Measurements from ENCODE around the gene ZER1.
"Not testable (repeated sequence)": the region's sequence is repeated elsewhere in the genome, so short reads cannot be mapped to it uniquely, and the experiment has no call there.

Gene ZER1

DNA sequence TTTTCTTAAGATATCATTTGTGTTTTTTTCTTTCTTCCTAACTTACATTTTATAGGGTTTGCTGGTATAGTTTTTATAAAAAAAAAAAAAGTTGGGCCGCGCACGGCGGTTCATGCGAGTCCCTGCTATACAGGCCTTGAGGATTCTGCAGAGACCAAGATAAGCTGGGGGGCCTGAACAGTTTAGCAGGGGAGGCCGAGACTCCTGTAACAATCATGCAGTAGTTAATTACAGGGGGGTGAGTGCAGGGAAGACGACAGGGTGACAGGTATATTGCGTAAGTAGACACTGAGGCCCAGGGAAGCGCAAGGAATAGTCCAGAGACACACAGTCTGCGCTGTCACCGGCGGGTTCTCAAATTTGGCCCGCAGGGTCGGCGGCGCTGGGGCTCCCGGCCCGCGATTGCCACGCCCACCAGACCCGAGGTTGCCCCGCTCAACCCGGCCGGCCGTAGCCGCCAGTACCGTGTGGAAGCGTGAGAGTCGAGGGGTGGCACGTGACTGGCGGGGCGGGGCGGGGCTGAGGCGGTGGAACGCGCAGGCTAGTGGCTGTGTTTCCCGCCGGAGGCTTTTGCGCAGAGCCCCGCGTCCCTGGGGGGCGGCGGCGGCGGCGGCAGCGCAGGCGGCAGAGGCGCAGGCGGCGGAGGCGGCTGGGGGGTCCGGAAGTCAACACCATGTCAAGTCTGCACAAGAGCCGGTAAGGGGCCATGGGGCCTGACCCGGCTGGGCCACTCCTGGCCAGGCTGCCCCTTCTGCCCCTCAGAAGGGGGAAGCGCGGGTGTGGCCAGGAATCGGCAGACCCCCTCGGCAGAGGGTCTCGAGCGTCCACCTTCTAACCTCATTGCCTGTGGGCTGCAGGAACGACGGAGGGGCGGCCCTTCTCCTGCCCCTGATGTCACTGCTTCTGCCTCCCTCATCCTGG, 15.2 kb upstream of the ZER1 start, which contains the start of gene TBC1D13:
TBC1D13 (plus strand) TSS at position 573 of the 921 bp plus-strand sequence; CDS start at position 674, 101 bp downstream.
- DNase-seq, result peak; percentile 84

DNA sequence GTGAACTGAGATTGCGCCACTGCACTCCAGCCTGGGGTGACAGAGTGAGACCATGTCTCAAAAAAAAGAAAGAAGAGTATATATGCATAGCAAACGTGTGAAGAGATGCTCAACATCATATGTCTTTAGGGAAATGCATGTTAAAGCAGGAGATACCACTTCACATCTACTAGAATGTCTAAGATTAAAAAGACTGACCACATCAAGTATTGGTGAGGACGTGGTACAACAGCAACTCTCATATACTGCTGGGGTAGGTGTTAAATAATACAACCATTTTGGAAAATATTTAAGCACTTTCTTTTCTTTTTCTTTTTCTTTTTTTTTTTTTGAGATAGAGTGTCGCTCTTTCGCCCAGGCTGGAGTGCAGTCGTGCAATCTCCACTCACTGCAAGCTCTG, 13.7 kb upstream of the ZER1 start:
- DNase-seq, result no peak

DNA sequence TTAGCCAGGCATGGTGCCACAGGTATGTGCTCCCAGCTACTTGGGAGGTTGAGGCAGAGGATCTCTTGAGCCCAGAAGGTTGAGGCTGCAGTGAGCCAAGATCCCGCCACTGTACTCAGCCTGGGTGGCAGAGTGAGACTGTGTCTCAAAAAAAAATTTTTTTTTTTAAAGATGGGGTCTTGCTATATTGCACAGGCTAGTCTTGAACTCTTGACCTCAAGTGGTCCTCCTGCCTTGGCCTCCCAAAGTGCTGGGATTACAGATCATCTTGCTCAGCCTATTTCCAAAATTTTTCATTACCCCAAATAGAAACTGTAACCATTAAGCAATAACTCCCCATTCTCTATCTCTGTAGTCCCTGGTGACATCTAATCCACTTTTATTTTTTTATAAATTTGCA, 10.9 kb upstream of the ZER1 start:
- peak; percentile 15 for DNase-seq

DNA sequence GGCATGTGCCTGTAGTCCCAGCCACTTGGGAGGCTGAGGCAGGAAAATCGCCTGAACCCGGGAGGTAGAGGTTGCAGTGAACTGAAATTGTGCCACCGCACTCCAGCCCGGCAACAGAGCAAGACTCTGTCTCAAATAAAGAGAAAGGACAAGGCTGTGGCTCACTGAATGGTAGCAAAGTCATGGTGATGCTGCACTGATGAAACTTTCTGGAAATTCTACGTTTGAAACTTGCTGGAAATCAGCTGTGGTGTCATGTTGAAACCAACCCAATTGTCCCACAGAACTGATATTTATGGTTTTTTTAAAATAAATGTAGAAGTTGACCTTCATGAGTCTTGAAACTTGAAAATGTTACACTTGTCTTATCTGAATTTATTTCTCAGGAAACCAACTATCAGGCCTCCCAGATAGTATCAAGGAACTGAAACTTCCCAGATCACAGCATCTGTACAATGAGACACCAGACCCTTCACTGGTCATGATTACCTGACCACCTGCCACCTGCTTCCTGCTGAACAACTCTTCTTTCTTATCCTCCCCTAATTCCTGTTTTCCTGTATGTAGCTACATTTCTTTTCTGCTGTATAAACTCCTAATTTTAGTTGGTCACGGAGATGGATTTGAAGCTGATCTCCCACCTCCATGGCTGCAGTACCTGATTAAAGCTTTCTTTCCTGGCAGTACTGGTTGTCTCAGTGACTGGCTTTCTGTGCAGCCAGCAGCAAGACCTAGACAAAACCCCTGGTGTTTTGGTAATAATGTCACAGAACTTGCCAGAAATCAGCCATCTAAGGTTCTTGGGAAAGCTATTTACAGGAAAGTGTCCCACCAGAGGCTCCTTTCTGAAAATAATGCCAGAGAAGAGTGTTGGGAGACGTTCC, 9.7 kb upstream of the ZER1 start:
- DNase-seq, result peak; percentile 65

DNA sequence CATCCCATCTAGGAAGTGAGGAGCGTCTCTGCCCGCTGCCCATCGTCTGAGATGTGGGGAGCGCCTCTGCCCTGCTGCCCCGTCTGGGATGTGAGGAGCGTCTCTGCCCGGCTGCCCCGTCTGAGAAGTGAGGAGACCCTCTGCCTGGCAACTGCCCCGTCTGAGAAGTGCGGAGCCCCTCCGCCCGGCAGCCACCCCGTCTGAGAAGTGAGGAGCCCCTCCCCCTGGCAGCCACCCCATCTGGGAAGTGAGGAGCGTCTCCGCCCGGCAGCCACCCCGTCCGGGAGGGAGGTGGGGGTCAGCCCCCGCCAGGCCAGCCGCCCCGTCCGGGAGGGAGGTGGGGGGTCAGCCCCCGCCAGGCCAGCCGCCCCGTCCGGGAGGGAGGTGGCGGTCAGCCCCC, 8.4 kb upstream of the ZER1 start:
- DNase-seq, result not testable (repeated sequence)

DNA sequence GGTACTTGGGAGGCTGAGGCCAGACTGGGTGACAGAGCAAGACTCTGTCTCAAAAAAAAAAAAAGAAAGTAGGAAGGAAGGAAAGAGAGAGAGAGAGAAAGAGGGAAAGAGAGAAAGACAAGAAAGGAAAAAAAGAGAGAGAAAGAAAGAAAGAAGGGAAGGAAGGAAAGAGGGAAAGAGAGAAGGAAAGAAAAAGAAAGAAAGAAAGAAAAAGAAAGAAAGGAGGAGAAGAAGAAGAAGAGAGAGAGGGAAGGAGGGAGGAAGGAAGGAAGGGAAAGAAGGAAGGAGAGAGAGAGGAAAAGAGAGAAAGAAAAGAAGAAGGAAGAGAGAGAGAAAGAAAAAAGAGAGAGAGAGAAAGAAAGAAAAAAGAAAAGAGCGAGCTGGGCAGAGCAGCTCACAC, 3.1 kb upstream of the ZER1 start:
- no peak for DNase-seq

DNA sequence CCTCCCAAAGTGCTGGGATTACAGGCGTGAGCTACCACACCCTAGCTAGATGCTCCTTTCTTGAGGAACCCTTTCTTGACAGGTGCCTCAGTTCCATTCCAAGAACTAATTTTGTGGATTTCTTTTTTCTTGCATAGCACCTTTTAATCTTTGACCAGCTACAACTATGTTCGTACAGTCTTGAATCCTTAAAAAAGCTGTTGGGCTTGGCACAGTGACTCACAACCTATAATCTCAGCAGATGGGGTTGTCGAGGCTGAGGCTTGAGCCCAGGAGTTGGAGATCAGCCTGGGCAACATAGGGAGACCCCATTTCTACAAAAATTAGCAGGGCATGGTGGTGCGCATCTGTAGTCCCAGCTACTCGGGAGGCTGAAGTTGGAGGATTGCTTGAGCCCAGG, 1.3 kb upstream of the ZER1 start:
- no peak for DNase-seq

DNA sequence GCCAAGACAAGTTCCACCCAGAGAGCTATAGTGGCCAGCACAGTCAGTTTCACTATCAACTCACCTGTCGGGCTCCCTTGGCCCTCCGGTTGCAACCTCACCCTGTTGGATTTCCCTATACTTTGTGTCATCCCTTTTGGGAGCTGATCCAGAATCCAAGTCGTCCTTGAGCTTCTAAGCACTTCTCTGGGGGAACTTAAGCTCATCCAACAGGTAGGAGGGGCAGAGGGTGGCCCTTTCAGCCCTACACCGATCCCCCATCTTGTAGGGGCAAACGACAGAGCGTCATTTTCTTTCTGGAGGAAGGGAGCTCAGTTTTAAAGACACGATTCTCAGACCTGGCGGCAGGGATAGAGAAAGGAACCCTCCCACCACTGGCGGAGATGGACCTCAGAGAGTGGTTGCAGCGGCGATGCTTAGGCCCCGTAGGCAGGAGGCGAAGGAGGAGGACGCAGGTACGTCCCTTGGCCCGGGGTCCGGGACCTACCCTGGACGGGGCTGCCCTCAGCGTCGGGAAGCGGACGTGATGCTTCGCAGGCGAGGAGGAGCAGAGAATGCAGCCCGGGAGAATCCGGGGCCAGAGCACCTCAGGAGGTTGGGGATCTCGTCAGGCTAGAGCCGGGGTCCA, 519 bp downstream of the ZER1 start:
- DNase-seq, result peak; percentile 16

DNA sequence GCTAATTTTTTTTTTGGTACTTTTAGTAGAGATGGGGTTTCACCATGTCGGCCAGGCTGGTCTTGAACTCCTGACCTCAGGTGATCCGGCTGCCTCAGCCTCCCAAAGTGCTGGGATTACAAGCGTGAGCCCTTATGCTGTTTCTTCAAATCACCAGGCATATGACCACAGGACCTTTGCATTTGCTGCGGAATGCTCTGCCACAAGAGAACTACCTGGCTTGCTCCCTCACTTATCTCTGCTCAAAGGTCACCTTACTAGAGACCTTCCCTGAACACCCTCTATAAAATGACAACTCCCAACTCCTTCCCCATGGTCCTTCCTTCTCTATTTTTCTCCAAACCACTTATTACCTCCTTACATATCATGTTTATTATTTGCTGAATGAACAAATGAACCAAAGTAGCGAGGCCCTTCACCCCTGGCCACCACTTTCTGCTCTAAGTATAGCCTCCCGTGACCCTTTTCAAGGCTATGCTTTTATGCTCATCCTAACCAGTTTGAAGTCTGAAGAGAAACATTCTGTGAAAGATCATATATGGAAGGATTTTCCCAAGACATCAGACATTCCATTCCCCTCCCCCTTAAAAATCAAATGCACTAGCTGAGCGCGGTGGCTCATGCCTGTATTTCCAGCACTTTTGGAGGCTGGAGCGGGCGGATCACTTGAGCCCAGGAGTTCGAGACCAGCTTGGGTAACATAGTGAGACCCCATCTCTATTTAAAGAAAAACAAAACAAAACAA, 1.3 kb downstream of the ZER1 start:
- DNase-seq, result no peak

DNA sequence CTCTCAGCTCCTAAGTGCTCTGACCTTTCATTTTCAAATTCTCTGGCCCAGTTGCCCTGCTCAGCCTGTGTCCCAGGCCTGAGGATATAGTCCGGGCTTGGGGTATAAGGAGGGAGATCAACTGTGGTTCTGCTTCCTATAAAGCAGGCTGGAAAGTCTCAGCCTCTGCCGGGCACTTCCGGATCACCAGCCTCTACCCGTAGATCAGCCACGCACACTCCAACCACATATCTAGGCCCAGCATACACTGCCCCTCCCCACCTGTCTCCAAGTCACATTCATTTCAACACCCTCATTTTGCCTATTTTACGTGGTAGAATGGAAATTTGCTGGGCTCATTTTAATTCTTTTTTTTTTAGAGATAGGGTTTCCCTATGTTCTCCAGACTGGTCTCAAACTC, 3.1 kb downstream of the ZER1 start:
- no peak for DNase-seq

DNA sequence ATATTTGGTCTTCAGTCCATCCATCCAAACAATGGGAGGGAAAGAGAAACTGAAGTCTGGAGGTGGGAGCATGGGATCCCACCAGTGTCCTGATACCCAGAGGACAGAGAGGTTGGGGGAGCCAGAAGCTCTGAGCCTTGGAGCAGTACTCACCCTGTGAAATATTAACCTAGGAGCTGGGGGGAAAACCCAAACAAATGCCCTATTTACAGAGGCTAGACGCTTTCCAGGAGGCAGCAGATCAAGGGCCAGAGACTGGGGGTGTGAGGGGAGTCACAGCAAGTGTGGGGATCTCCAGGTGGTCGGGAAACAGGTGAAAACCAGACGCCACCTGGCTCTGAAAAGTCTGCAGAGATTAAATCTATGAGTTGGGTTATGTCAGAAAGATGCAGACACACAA, 6.2 kb downstream of the ZER1 start:
- DNase-seq, result no peak

DNA sequence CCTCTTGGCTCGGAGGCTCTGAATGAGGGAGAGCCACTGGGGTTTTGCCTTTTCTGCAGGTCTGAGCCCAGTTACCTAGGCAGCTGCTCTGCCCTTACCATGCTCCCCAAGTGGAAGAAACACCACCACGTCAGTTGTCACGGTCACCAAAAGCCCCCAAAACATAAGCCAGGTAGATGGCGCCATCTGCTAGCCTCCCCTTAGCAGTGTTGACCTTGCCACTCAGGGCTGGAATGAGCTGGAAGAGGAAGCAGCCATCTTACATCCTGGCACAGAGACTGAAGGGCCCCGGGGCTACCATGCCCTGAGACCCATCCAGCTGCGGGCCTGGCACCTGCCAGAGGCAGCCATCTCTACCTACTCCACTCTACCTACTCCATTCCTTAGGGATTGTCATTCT, 7.4 kb downstream of the ZER1 start:
- no peak for DNase-seq

DNA sequence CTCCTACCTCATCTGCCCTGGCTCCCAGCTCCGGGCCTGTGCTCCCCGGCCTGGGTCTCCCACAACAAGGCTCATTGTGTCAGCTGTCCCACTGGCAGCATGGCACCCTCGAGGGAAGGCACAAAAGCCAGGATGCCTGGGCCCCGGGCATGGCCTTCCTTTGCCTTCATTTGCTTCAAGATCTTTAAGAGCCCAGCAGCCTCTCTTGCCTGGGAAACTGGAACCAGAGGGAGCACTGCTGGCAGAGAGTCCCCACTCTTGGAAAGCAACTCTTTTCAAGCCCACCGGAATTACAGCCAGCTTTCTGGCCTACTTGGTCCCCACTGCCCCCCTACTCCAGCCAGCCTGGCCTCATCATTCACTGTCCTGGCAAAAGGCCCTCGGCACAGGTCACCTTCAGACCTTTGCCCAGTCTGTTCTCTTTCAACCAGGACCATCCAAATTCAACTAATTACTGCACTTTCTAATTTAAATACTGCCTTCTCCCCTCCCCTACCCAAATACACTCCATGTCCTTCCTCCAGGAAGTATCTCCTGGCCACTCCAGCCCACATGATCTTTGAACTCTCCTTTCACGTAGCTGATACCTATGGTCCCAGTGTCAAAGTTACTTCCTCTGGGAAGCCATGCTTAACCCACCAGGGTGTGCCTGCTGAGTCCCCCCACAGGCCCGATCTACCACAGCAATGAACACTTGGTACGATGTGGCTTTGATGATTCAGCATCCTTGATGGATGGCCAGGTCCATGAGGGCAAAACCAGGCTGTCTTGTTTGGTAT, 8.9 kb downstream of the ZER1 start:
- no peak for DNase-seq

DNA sequence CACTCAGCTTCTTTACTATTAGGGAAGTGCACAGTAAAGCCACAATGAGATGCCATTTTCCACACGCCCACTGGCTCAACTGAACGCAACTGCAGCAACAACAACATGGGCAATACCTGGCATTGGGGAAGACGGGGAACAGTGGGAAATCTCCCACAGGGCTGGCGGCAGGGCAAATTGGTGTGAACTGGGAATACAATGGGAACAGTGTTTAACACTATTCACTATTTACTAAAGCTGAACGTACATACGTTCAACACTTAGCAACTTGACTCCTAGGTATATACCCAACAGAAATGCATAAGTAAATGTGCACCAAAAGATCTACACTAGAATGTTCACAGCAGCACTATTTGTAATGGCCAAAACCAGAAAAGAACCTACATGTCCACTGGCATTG, 14.1 kb downstream of the ZER1 start:
- no peak for DNase-seq

DNA sequence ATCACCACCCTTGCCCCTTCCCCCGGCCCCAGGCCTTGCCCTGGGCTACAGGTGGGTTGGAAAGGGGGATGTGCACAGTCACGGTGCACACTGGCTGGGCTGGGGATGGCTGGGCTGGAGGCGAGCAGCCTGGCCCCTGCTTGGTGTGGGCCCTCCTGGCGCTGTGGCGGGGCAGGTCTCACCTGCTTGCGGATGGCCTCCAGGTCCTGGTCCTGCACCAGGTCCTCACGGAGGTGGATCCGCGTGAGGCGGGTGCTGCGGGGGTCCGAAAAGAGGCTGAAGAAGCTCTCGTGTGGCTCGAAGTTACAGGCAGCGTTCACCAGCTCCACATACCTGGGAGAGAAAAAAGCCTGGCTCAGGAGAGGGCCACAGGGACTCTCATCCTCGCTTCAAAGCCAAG, 18.1 kb downstream of the ZER1 start:
- no peak for DNase-seq

DNA sequence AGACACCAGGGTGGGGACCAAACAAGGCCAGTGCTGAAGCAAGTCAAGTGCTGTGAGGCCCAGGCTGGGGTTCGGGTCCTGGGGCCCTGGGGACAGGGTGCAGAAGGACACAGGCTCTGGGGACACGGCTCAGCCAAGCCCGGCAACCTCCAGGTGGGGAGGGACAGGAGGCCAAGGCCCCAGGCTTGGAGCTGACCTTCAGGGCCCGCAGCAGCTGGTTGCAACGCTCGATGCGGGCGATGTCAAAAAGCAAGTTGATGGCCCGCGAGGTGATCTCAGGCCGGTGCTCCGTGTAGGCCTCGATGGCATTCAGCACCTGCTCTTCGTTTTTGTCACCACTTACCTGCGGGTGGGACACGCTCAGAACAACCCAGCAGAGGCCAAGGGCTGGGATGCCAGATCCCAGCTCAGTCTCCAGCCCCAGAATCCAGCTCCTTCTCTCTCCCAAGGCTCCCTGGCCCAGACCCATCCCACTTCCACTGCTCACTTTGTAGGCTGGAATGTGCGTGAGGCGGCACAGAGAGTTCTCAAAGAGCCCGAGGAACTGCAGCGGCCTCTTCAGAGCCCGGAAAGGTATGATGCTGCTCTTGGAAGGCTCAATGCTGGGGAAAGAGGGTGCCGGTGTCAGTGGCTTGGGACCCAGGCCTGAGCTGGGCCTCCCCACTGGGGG, 20.7 kb downstream of the ZER1 start:
- DNase-seq, result no peak

DNA sequence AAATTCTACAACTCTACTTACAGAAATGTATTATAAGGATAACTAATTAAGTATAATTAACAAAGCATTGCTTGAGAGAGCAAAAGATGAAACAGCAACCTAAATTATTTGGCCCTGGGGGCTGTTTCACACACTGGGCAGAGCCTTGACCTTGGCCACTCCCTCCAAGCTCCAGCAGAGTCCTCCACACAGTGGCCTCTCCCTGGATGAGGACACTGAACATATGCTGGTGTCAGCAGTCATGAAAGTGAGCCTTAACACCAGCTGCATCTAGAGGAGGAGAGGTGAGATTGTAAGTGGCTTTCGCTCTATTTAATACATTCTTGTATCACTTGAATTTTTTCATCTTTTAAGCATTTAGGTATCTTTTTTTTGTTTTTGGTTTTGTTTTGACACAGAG, 24.5 kb downstream of the ZER1 start:
- DNase-seq, result no peak

DNA sequence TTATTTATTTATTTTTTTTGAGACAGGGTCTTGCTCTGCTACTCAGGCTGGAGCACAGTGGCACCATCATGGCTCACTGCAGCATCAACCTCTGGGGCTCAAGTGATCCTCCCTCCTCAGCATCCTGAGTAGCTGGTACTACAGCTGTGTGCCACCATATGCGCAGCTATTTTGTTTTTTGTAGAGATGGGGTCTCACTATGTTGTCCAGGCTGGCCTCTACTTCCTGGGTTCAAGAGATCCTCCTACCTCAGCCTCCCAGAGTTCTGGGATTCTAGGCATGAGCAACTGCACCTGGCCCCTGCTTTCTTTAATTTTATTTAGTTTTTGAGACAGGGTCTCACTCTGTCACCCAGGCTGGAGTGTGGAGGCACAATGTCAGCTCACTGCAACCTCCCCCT, 28.3 kb downstream of the ZER1 start:
- DNase-seq, result no peak

DNA sequence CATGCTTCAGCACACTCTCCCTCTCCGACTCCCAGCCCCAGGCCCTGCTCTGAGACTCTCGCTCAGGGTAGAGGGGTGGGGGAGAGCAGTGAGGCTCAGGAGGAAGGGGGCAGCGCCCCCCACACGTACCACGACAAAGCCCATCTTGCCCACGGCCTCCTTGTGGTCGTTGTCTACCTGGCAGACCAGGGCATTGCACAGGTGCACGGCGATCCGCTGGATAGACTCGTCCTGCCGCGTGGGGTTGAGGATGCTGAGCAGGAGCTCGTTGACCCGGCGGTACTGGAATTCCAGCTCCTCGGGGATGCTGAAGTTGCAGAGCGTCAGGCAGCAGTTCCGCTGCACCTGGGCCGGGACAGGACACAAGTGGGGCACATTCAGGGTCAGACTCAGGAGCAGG, 29.3 kb downstream of the ZER1 start:
- DNase-seq, result no peak

DNA sequence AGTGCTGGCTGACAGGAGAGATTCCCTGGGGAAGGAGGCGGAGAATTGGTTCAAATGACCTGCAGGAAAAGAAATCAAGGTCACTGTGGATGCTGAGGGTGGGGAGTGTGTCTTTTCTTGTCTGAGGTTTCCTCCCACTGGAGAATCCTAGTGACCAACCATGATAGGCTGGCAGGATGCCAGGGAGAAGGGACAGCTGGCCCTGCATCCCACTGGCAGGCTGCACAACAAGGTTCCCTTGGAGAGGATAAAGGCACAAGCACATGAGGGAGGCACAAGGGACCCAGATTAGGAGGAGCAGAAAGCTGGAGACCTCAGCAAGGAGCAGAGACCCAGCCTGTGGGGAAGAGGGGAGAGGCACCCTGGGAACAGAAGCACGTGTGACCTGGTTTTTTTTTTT, 36.4 kb downstream of the ZER1 start:
- no peak for DNase-seq

DNA sequence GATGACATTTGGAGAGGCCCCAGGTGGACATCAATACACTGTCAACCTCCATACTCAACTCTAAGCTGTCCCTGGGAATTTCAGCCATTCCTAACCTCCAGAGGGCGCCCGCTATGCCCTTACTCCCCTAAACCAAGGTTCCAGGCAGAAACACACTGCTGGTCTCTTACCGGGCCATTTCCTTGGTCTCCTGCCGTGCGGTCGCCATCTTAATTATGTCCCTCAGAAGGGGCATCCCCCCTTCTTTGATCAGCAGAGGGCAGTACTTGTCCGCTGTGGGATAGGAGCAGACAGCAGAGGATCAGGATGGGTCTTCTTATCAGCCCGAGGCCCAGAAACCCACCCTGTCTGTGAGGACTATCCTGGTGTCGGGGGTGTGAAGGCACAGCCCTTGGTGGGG, 38.5 kb downstream of the ZER1 start:
- DNase-seq, result peak; percentile 70

Data from inflammatory macrophage treated with lipopolysaccharide for 4 hours (primary cell).